ENCODE data around the gene TEKT5.
"Not testable (repeated sequence)": the region's sequence is repeated elsewhere in the genome, so short reads cannot be mapped to it uniquely, and the experiment has no call there.

The TEKT5 gene

DNA sequence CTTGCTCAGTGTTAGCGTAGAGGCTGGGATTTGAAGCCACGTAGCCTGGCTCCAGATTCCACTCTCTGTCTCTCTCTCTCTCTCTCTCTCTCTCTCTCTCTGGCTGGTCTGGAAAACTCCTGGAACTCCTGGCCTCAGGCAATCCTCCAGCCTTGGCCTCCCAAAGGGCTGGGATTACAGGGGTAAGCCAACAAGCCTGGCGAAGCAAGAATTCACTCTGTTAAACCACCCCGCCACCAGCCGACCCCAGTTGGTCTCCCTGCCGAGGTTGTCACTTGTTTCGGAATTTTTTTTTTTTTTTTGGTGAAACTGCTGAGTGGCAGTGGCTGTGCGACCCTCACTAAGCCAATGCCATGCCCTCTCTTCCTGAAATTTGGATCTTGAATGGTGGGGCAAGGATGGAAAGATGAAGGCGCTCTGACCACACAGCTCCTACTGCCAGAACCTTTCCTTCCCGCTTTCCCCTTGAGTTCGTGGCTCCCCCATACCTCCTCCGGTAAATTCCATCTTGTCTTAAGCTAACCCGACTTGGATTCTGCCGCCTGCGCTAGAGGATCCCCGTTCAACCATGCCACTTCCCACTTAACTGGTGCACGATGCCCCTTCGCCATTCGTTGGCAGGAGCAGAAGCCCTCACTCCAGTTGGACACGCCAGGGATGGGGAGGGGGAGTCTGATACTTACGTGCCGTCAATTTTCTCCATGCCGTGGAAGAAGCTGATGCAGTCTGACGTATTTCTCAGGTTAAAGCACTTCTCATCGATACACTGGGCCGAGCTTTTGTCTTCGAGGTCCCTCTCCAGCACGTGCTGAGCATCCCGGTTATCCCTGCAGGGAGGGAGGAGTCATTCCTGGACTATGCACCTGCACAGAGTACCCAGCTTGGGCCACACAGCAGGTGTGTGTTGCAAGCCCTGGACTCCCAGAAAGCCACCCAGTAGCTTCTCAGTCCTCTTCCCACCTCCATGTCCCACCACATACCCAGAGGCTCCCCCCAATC lies 13.1 kb downstream of the TEKT5 start:
- Mint-ChIP-seq H3K4me3 (no peak overlapping the region), H3K36me3 (ENCODE audit: insufficient read depth) (no peaks in the 10 kb centered on the region), H3K9me3 (no peaks in the 10 kb centered on the region), H3K27ac (ENCODE audit: low read depth) (no peak overlapping the region), H3K27me3 (peaks cover 59% of the 10 kb centered on the region), H3K4me1 (no peaks in the 10 kb centered on the region)
- no peak for DNase-seq (ENCODE audit: low spot score in 2 of 2)
- no peak for ATAC-seq (replicated peaks; ENCODE audit: extremely low read depth, poor library complexity, severe bottlenecking)

DNA sequence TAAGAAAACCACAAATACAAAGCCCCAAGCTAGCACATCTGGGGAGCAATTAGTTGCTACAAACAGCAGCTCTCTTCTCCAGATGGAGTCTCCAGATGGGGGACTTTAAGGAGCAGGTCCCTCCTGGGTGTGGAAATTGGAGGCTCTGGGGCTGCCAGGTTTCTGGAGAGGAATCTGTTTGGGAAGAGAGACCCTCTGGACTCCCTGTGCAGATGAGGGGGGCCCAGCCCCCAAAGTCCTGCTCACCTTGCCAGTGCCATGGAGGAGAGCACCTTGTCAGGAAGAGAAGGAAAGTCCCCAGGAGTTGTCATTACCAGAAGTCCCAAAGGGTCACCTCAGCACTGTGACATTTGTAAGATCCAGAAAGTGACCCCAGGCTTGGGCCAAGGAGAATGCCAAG lies 14.8 kb downstream of the TEKT5 start:
- Mint-ChIP-seq H3K9me3 (no peaks in the 10 kb centered on the region), H3K27ac (ENCODE audit: low read depth) (no peak overlapping the region), H3K27me3 (peaks cover 43% of the 10 kb centered on the region), H3K4me1 (no peaks in the 10 kb centered on the region), H3K36me3 (ENCODE audit: insufficient read depth) (no peaks in the 10 kb centered on the region), H3K4me3 (no peak overlapping the region)
- ATAC-seq (replicated peaks; ENCODE audit: extremely low read depth, poor library complexity, severe bottlenecking) (no peak), DNase-seq (ENCODE audit: low spot score in 2 of 2) (no peak)

- H3K27me3 Mint-ChIP-seq: peaks cover 40% of the 10 kb centered on the region
- H3K27ac Mint-ChIP-seq (ENCODE audit: low read depth); DNase-seq (ENCODE audit: low spot score in 2 of 2); H3K9me3 Mint-ChIP-seq; H3K4me1 Mint-ChIP-seq; ATAC-seq (replicated peaks; ENCODE audit: extremely low read depth, poor library complexity, severe bottlenecking); H3K4me3 Mint-ChIP-seq; H3K36me3 Mint-ChIP-seq (ENCODE audit: insufficient read depth): not testable (repeated sequence)
These were observed 15.3 kb downstream of the TEKT5 start for GRCh38 chr16:10679441-10679840.

- DNase-seq (ENCODE audit: low spot score in 2 of 2) (no peak), ATAC-seq (replicated peaks; ENCODE audit: extremely low read depth, poor library complexity, severe bottlenecking) (no peak)
- no peak overlapping the region for H3K4me3 Mint-ChIP-seq
- no peaks in the 10 kb centered on the region for H3K9me3 Mint-ChIP-seq
- no peaks in the 10 kb centered on the region for H3K36me3 Mint-ChIP-seq (ENCODE audit: insufficient read depth)
- no peaks in the 10 kb centered on the region for H3K4me1 Mint-ChIP-seq
- peaks cover 40% of the 10 kb centered on the region for H3K27me3 Mint-ChIP-seq
- no peak overlapping the region for H3K27ac Mint-ChIP-seq (ENCODE audit: low read depth)
These were observed 16.1 kb downstream of the TEKT5 start for GRCh38 chr16:10678655-10679054.

DNA sequence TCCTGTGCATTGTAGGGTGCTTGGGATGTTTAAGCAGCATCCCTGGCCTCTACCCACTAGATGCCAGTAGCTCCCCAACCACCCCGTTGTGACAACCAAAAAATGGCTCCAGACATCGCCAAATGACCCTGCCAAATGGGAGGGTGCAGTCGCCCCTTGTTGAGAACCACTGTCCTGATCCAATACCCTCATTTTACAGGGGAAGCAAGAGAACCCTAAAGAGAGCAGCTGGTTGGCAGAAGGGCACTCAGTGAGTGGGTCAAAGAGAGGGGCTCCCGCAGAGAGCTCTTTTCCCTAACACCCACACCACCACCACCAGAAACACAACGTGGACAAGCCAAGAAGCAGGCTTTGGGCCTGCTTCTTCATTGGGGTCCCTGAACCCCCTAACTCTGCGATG lies 18.4 kb downstream of the TEKT5 start:
- ATAC-seq (replicated peaks; ENCODE audit: extremely low read depth, poor library complexity, severe bottlenecking) (no peak), DNase-seq (ENCODE audit: low spot score in 2 of 2) (no peak)
- H3K9me3 Mint-ChIP-seq: no peaks in the 10 kb centered on the region
- H3K4me3 Mint-ChIP-seq: no peak overlapping the region
- H3K4me1 Mint-ChIP-seq: no peaks in the 10 kb centered on the region
- peaks cover 38% of the 10 kb centered on the region for H3K27me3 Mint-ChIP-seq
- peaks cover 1% of the 10 kb centered on the region for H3K36me3 Mint-ChIP-seq (ENCODE audit: insufficient read depth)
- H3K27ac Mint-ChIP-seq (ENCODE audit: low read depth): no peak overlapping the region

- Mint-ChIP-seq H3K9me3 (no peaks in the 10 kb centered on the region), H3K36me3 (ENCODE audit: insufficient read depth) (peaks cover 1% of the 10 kb centered on the region), H3K27ac (ENCODE audit: low read depth) (no peak overlapping the region), H3K4me1 (no peaks in the 10 kb centered on the region), H3K27me3 (peaks cover 39% of the 10 kb centered on the region), H3K4me3 (no peak overlapping the region)
- DNase-seq (ENCODE audit: low spot score in 2 of 2) (no peak), ATAC-seq (replicated peaks; ENCODE audit: extremely low read depth, poor library complexity, severe bottlenecking) (no peak)
These were observed 18.9 kb downstream of the TEKT5 start for GRCh38 chr16:10675861-10676260.

DNA sequence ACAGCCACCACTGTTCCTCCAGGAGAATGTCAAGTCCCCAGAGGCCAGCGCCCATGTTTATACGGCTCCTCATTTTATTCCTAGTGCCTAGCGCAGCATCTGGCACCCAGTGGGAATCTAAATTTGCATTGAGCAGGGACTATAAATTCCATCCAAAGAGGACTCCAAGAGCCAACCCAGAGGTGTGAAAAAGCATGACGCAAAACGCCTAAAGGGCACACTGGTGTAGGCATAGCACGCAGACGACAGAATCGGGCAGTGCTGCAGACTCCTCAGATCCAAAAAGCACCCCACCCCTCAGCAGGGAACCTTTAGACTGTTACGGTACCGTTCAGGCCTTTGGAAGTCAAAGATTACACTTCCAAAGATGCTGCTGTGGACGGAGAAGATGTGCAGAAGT lies 19.5 kb downstream of the TEKT5 start:
- no peak overlapping the region for H3K27ac Mint-ChIP-seq (ENCODE audit: low read depth)
- no peaks in the 10 kb centered on the region for H3K4me1 Mint-ChIP-seq
- DNase-seq (ENCODE audit: low spot score in 2 of 2) (no peak), ATAC-seq (replicated peaks; ENCODE audit: extremely low read depth, poor library complexity, severe bottlenecking) (no peak)
- no peak overlapping the region for H3K4me3 Mint-ChIP-seq
- peaks cover 39% of the 10 kb centered on the region for H3K27me3 Mint-ChIP-seq
- H3K36me3 Mint-ChIP-seq (ENCODE audit: insufficient read depth): peaks cover 1% of the 10 kb centered on the region
- no peaks in the 10 kb centered on the region for H3K9me3 Mint-ChIP-seq

DNA sequence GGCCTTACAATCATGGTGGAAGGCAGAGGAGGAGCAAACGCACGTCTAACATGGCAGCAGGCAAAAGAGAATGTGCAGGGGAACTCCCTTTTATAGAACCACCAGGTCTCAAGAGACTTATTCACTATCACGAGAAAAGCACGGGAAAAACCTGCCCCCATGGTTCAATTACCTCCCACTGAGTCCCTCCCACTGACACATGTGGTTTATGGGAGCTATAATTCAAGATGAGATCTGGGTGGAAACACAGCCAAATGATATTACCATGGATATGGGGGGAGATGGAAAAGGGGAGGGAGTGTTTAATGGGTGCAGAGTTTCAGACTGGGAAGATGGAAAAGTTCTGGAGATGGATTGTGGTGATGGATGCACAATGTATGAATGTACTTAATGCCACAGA lies 23.0 kb downstream of the TEKT5 start:
- peaks cover 35% of the 10 kb centered on the region for H3K27me3 Mint-ChIP-seq
- H3K27ac Mint-ChIP-seq (ENCODE audit: low read depth): no peak overlapping the region
- DNase-seq (ENCODE audit: low spot score in 2 of 2): no peak
- no peaks in the 10 kb centered on the region for H3K4me1 Mint-ChIP-seq
- no peak for ATAC-seq (replicated peaks; ENCODE audit: extremely low read depth, poor library complexity, severe bottlenecking)
- no peaks in the 10 kb centered on the region for H3K9me3 Mint-ChIP-seq
- H3K4me3 Mint-ChIP-seq: no peak overlapping the region
- peaks cover 1% of the 10 kb centered on the region for H3K36me3 Mint-ChIP-seq (ENCODE audit: insufficient read depth)

DNA sequence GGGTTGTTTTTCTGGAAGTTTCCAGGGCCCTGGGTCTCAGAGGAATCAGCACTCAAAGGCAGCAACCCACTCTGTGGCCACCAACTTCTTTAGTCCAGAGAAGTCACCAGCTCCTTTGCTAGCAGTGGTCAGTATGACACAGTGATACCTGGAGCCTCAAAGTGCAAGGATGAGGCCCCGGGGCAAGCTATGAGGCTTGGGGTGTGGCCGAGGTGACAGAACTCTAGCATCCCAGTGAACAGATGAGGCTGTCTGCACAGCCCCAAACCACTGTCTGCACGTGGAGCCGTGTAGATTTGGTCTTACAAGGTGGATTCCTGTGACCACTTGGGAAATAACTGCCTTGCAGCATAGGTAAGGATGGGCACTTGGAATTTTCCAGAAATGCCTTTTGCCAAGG lies 24.9 kb downstream of the TEKT5 start:
- H3K36me3 Mint-ChIP-seq (ENCODE audit: insufficient read depth): peaks cover 1% of the 10 kb centered on the region
- no peaks in the 10 kb centered on the region for H3K9me3 Mint-ChIP-seq
- H3K4me3 Mint-ChIP-seq: no peak overlapping the region
- ATAC-seq (replicated peaks; ENCODE audit: extremely low read depth, poor library complexity, severe bottlenecking) (no peak), DNase-seq (ENCODE audit: low spot score in 2 of 2) (no peak)
- H3K4me1 Mint-ChIP-seq: no peaks in the 10 kb centered on the region
- no peak overlapping the region for H3K27ac Mint-ChIP-seq (ENCODE audit: low read depth)
- H3K27me3 Mint-ChIP-seq: peaks cover 48% of the 10 kb centered on the region

- Mint-ChIP-seq H3K27me3 (peaks cover 55% of the 10 kb centered on the region), H3K36me3 (ENCODE audit: insufficient read depth) (peaks cover 1% of the 10 kb centered on the region), H3K4me3 (no peak overlapping the region), H3K4me1 (no peaks in the 10 kb centered on the region), H3K9me3 (no peaks in the 10 kb centered on the region), H3K27ac (ENCODE audit: low read depth) (no peak overlapping the region)
- ATAC-seq (replicated peaks; ENCODE audit: extremely low read depth, poor library complexity, severe bottlenecking): no peak
- DNase-seq (ENCODE audit: low spot score in 2 of 2): no peak
These were observed 26.2 kb downstream of the TEKT5 start for GRCh38 chr16:10668322-10669045.

DNA sequence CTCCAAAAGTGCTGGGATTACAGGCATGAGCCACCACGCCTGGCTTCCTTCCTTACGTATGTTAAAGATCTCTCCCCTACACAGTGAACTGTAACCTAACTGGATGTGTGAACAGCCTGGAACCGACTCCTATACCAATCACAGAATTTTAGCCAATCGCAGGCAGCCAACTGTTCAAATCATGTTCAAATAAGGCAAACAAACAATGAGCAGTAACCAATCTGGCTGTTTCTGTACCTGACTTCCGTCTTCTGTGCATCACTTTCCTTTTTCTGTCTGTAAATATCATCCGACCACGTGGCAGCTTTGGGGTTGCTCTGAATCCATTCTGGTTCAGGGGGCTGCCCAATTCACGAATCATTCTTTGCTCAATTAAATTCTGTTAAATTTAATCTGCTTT lies 27.5 kb downstream of the TEKT5 start:
- no peak for ATAC-seq (replicated peaks; ENCODE audit: extremely low read depth, poor library complexity, severe bottlenecking)
- DNase-seq (ENCODE audit: low spot score in 2 of 2): no peak
- Mint-ChIP-seq H3K36me3 (ENCODE audit: insufficient read depth) (peaks cover under 1% of the 10 kb centered on the region), H3K4me3 (no peak overlapping the region), H3K4me1 (no peaks in the 10 kb centered on the region), H3K9me3 (no peaks in the 10 kb centered on the region), H3K27ac (ENCODE audit: low read depth) (no peak overlapping the region), H3K27me3 (peaks cover 58% of the 10 kb centered on the region)

DNA sequence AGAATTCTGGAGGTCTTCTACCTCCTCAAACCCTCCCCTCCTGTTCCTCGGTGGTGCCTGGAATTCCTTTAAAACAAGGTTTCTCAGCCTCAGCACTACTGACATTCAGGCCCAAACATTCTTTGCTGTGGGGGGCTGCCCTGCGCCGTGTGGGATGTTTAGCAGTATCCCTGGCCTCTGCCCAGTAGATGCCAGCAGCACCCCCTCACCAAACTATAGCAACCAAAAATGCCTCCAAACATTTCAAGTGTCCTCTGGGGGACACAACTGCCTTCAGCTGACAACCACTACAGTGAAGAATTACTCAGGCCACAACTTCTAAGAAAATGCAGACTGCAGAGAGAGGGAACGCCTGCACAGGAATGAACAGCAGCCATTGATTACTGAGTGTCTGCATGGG lies 28.4 kb downstream of the TEKT5 start:
- no peak for DNase-seq (ENCODE audit: low spot score in 2 of 2)
- Mint-ChIP-seq H3K9me3 (no peaks in the 10 kb centered on the region), H3K36me3 (ENCODE audit: insufficient read depth) (no peaks in the 10 kb centered on the region), H3K4me3 (no peak overlapping the region), H3K27me3 (peaks cover 58% of the 10 kb centered on the region), H3K27ac (ENCODE audit: low read depth) (no peak overlapping the region), H3K4me1 (no peaks in the 10 kb centered on the region)
- ATAC-seq (replicated peaks; ENCODE audit: extremely low read depth, poor library complexity, severe bottlenecking): no peak

DNA sequence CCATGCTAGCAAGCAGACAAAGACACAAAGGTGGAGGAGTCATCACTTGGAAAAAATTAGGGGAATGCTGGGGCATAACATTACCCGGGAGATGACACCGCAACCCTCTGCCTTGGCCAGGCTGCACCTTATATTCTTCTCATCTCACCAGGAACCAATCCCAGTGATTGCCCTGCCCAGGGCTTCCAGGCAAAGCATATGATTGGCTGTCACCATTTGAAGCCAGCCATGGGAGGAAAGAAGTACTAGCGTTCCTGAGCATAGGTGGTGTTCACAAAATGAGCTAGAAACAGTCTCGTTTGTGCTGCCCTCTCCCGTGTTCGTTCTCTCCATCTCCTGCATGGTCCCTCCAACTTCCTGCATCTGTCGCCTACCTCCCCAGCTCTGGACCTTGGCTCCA lies 29.6 kb downstream of the TEKT5 start:
- no peak overlapping the region for H3K27ac Mint-ChIP-seq (ENCODE audit: low read depth)
- ATAC-seq (replicated peaks; ENCODE audit: extremely low read depth, poor library complexity, severe bottlenecking) (no peak), DNase-seq (ENCODE audit: low spot score in 2 of 2) (no peak)
- peaks cover 59% of the 10 kb centered on the region for H3K27me3 Mint-ChIP-seq
- H3K4me1 Mint-ChIP-seq: no peaks in the 10 kb centered on the region
- no peaks in the 10 kb centered on the region for H3K36me3 Mint-ChIP-seq (ENCODE audit: insufficient read depth)
- no peaks in the 10 kb centered on the region for H3K9me3 Mint-ChIP-seq
- H3K4me3 Mint-ChIP-seq: no peak overlapping the region
